ENCODE measurements around the gene REC114.
A peak's percentile ranks its signal among the peaks of the same experiment; 100 is the strongest.
"Not testable (repeated sequence)": the region's sequence is repeated elsewhere in the genome, so short reads cannot be mapped to it uniquely, and the experiment has no call there.

REC114 gene

DNA sequence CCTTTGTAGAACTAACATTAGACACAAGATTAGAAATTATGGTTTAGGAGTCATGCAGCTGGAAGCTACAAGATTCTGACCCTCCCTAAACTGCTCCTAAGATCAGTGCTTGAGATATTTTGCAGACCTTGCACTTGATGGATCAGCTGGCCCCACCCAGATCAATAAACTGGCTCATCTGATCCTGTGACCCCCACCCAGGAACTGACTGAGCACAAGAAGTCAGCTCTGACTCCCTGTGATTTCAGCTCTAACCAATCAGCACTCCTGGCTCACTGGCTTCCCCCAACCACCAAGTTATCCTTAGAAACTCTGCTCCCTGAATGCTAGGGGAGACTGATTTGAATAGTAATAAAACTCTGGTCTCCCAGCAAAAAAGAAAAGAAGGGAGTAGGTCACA lies 134.6 kb downstream of the REC114 start:
- DNase-seq (ENCODE audit: low read depth) = not testable (repeated sequence)

DNA sequence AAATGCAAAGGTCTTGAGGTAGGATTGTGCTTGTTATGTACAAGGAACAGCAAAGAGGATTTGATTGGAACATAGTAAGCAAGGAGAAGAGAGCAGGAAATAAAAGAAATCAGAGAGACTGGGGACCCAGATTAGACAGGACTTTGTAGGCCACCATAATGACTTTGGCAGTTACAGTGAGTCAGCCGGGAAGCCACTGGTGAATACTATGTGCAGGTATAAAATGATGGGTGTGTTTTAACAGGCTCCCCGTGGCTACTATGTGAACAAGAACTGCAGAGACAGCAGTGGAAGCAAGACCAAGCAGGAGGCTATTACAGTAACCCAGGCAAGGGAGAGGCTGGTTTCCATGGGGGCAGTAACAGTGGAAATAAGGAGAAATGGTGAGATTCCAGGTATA lies 135.1 kb downstream of the REC114 start:
- DNase-seq (ENCODE audit: low read depth) = no peak

DNA sequence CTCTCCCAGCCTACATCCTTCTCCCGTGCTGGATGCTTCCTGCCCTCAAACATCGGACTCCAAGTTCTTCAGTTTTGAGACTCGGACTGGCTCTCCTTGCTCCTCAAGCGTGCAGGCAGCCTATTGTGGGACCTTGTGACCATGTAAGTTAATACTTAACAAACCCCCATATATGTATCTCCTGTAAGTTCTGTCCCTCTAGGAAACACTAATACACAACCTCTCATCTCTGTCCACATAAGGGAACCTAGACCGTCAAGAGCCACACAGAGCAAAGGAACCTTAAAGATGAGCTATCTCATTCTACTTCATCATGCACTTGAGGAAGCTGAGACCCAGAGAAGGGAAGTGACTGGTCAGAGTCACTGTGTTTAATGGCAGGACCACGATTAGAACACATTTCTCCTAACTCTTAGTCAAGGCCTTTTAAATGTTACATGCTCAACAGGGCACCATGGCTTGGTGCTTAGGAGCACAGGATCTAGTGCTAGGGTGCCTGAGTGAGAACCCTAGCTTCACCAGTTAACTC lies 140.0 kb downstream of the REC114 start:
- no peak for DNase-seq (ENCODE audit: low read depth)

DNA sequence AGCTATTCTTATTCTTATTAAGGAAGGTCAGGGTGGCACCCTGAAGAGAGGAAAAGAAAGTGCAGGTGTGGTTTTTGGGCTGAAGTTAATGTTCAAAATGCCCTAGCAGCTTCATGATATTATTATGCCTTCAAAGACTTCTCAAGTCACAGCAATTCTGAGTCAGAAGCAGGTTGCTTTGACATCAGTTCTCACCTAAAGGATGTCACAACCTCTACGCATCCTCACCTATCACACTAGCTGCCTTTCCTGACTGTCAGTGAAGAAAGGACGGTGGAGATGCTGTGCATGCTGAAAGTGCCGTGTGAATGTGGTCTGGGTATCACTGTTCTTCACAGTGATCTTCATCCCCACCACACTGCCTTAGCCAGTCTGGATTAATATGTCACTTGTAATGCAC lies 140.6 kb downstream of the REC114 start:
- no peak for DNase-seq (ENCODE audit: low read depth)

DNA sequence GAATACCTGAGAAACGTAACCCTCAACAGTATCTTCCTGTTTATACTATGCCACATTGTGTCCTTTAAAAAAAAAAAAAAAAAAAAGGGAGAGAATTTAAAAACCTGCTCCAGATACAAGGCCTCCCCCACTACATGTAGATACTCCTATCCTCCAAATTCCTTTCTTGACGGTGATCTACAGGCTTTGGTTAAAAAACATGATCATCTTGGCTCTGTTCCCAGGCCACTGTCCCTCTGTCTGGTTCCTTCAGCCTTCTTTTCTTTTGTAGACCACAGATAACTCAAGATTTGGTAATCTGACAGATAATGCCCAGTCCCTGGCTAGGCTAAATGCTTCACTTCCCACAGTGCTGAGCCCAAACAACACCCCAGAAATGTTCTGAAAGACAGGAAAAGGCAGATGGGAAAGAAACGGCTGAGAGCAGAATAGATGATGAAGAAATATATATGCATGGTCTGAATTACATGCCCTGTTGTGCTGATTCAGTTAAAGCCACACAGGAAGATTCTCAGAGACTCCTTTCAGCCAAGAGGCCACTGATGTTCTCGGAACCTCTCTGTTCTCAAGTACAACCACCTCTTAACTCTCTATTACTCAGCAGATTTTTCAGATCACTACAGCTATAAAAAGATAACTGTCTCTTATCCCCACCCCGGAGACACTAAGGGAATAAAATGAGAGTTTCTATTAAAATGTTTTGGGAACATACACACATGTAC lies 141.9 kb downstream of the REC114 start:
- no peak for DNase-seq (ENCODE audit: low read depth)

DNA sequence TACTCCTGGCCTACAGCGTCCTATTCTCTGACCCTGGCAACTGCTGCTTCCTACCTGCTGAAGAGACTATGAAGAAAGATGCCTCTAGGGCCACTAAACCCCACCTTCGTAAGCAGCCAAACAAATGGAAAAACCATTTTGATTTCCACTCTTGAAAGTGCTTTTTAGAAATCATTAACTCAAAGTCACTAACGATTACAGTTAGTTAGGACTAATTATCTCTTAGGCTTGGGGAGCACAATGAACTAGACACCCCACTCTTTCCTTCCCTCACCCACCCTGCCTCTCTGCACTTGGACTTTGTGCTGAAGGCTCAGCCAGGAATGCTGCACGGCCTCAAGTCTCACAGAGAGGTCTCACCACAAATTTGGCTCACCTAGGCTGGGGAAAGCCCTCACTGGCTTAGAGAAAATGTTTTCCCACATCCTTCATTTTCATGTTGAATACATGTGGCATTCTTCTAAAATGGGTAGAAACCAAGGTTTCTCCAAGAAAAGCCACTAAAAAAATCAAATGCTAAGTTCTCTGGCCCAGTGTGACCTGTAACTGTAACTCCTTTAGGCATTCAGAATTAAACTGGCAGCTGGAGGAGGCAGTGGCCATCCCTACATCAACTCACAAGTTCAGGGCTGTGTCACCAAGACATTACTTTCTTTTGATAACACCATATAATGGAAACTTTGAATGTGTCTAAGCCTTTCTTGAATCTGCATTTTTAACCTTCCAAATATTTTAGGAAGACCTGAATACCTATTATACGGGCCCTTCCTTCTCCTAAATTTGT lies 143.1 kb downstream of the REC114 start:
- DNase-seq (ENCODE audit: low read depth) = no peak

DNA sequence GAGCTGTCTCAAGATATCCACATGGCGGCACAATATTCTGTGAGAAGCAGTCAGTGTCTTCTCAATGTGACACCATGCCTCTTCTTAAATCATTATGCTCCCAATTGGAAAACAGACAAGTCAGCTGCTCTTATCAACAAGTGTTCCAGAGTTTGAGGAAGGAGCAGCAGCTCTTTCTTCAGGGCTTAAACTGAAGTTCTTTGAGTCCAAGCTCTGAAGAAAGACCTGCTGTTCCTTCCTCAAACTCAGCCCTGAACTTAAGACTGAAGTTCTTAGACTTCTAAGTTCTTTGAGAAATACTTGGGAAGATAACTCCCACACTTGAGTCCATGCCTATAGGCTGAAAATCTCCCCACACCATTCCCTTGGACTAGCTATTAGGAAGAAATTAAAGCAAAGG lies 146.8 kb downstream of the REC114 start:
- DNase-seq (ENCODE audit: low read depth) = no peak

DNA sequence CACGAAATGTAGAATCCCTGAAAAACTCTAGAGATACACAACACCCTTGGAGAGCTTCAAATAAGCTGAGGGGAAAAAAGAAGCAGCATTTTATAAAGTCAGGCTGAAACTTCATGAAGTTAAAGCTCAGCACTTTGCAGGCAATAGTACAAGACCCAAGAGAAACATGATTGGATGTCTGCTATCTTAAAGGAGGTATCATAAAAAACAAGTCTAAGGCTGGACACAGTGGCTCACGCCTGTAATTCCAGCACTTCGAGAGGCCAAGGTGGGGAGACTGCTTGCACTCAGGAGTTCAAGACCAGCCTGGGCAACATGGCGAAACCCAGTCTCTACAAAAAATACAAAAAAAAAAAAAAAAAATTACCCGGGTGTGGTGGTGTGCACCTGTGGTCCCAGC lies 147.3 kb downstream of the REC114 start:
- no peak for DNase-seq (ENCODE audit: low read depth)

DNA sequence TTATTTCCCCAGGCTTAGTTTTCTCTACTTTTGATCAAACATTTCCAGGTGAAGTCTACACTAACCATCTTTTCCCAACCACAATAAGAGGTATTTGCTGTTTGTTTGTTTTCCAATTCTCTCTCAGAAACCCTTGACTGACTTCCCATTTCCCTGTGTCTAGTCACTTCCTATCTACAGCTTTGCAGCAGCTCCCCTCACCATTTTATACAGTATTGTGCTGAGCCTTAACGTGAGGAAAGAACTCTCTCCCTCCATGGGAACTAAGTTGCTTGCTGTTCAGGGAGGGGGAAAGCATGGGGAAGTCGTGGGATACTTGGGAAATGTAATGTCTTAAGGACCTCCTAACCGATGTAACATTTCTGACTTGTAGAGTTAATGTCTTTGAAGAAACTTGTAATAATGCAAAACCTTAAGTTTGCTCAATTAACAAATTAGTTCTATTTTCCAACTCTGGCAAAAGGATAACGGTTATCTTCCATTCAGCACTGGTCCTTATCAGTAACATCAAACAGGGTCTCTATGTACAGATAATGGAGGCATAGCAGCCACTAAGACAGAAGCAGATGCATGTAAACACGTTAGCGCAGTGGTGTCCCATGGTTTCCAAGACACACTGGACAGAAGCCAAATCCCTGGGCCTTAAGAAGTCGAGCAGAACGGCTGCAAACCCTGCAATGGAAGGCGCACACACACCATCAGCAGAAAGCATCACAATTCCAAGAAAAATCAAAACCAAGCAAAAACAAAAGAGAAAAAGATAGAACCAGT lies 150.5 kb downstream of the REC114 start:
- no peak for DNase-seq (ENCODE audit: low read depth)

DNA sequence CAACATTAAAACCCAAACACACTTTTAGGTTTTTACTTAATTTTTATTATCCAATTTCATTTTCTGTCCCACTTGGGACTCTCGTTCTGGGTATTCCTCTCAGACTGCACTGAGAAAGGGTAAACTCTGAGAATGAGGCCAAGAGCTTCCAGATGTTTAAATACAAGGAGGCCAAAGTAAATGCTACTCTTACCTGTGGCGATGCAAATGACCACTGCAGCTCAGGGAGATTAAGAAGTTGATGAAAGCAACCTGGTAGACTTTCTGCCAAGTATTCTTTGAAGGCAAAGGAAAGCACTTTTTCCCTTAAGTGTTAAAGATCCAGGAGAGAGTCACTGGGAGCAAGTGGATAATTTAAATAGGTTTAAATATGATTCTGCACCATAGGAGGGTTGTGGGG lies 151.1 kb downstream of the REC114 start:
- DNase-seq (ENCODE audit: low read depth) = no peak

DNA sequence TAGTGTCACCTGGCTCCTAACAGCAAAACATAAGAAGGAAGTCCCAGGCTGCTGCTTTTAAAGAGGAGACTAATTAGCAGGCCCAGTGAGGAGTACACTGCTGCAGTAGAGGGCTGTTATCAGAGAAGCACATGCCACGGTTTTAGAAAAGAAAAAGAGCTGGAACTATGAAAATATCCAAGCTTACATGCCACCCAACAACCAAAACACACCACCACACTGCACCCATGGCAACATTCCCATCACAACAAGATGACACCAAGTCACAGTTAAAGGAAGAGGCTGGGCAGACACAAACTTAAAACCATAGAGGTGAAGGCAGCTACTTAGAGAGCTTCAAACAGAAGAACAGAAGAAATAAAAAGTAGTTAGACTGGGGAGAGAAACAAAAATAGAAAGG lies 153.2 kb downstream of the REC114 start:
- no peak for DNase-seq (ENCODE audit: low read depth)

DNA sequence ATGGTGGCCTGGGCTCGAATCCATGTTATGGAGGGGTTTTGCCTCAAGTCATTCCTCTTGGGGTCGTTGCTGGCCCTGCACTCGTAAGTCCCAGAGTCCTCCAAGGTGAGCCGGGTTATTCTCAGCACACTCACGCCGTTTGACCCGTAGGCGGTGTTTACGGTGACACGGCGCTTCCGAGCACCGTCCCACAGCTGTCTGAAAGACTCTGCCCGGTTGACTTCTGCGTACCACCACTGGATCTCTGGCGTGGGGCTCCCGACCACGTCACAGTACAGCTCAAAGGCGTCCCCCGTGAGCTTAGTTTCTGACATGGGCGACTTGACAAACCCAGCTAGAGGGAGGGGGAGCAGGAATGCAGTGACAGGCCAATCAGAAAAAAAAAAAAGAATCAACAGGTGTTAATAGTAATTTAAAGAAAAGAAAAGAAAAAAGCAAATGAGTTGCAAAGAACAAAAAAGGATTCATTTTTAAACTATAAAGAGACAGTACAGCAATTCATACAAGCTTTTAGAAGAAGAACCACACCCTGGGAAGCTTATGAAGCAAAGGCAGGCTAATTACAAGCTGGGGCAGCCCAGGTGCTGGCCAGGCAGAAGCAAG lies 154.2 kb downstream of the REC114 start:
- DNase-seq (ENCODE audit: low read depth) = no peak

DNA sequence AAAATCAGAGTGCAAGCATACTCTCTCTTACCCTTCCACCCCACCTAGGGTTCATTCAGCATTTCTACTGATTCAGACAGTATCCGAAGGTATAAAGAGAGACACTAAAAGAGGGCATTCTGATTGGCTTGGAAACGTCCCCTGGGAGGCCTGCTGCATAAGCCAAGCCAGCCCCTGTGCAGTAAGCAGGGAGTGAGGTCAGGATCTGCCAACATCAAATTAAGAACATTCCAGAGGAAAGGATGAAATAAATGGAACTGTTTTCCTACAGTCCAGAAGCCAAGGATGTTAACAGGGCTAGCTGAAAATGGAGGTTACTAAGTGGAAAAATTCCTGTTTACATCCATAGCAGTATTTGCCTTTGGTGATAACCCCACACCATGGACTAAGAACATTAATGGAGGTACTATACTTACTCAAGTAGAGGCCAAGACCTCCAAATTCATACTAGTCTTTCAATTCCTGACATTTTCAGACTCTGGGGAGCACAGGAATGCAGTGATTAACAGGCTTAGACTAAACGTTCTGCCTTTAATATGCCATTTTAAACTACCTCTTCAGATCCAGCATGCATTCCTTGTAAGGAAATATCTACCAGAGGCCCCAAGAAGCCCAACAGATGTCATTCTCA lies 155.7 kb downstream of the REC114 start:
- DNase-seq (ENCODE audit: low read depth) = no peak

DNA sequence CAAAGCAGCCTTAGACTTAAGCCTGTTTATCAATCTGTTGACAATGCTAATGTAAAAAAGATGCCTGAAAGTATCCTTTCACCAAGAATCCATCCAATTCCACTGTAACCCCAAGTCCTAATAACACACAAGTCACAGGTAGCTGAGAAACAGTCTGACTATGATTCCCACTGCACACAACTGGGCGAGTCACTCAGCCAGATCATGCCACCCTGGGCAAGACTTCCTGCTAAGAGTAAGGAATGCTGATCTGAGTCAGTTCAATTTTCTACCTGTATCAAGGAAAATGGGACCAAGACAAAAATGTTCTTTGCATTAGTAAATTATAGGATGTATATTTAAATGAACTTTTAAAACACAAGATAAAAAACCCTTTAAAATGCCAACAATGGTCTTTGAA lies 157.0 kb downstream of the REC114 start:
- peak; percentile 67 for DNase-seq (ENCODE audit: low read depth)

DNA sequence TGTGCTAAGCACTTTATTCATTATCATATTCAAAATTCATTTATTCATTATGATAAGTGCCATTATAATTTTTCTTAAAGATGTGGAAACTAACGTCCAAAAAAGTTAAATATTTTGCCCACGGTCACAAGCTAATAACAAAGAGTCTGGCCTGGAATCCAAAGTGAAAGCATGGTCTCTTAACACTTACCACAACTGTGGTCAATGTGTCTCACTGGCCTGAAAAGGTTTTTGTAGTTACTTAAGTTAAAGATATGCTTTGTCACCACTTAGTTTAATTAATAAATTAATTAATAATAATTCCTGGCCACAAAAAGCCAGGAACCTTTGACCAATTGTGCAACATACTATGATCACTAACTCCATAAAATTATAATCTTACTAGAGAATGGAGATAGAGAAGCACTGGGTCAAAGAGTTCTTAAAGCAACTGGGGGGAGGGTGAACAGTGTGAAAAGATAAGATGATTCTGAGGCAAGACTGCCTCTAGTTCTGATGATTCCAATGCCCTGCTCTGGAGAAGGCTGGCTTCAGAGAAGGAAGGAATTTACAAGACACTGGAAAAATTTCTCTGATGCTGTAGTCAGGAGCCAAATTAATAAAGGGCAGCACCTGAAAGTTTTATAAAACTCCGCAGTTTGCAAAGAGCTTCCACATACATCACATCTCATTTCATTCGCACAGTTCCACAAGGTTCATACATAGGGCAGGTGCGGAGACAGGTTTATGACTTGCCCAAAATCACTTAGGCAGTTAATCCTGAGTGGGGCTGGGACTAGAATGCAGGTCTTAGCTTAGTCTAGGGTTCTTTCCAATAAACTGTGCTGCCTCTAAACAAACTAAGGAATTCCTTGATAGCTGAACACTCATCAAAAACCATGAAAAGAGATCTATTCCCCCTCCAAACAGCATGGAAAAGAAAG lies 157.7 kb downstream of the REC114 start:
- peak; percentile 18 for DNase-seq (ENCODE audit: low read depth)

DNA sequence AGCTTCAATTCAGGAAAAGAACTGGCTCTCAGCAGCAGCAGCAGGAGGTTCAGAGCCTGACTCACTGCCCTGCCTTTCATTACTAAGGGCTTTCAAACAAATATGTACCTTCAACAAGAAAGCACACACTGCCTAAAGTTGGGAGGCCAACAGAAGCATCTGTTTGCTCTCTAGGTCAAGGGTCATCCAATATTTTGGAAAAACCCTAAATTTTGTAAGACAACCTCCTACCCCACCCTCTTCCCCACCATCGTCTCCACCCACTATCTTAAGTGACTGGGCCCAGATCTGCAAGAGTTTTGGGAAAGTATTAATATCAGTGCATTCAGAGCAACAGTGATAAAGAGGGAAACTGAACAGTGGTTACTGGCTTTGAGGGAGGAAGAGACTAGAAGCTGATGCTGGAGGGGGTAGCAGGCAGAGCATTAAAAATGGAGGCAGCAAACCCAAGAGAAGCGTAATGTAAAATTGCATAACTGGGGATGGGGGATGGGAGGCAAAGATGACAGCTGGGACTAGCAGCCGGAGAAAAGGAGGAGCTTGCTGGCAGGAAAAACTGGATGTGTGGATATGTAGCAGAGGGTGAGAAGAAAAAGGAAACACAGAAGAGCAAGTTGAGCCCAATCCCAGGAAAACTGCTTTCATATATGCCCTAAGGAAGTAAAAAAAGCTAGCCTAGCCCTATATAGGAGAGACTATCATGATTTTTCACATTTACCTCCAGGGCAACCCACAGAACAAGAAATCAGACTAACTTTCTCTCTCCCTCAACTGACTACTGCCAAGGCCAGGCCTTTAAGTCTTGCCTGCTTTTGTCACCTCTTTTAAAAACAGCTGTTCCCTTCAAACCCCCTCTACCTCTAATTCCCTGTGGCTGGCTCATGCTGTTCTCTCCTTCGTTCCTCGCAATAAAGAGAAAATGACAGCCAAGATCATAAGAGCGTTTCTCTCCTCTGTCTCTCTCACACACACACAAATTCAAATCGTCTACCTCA lies 158.8 kb downstream of the REC114 start:
- DNase-seq (ENCODE audit: low read depth) = peak; percentile 56

DNA sequence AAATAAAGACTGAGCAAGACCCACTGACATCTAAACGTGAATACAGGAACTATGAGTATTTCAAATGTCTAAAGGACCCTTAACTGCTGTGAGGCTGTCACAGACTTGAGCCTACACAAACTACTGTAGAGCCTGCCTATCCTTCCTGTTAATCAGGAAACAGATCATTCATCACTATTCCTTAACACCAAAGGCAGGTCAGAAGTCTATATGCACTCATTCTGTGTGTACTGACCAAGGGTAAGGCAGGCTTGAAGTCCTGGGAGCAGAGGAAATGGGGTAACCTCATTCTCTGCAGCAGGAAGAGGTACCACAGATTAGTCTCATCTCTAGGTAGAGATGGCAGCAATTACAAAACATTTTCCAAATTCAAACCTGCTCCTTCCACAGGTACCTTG lies 159.5 kb downstream of the REC114 start:
- DNase-seq (ENCODE audit: low read depth) = peak; percentile 28

DNA sequence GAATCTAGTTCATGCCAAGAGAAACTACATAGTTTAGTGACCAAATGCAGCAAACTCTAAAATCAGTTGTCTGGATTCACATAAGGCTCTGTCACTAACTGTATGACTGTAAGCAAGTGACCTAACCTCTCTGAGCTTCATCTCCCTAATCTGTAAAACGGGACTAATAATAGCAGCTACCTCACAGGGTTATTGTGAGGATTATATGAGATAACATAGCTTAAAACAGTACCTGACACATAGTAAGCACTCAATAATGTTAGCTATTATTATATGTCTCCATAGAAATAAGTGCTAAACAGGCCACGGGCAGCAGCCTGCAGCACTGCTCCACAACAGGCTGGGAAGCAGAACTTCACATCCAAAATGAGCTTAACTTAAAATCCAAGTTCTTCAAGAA lies 160.0 kb downstream of the REC114 start:
- DNase-seq (ENCODE audit: low read depth) = no peak

DNA sequence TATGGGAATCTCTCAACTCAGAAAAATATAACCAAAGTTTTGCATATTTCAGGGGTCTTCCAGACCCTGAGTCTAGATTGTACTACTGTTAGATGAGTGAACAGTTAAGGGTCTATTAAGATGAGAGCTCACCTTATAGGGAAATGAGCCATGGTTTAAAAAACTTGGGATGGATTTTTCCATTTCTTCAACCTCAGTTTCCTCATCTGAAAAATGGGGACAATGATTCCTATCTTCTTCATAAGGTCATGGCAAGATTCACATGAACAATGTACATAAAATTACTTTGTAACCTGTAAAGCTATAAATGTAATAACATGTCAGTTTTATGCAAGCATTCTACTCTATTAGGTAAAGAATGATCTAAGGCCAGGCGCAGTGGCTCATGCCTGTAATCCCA lies 161.5 kb downstream of the REC114 start:
- DNase-seq (ENCODE audit: low read depth) = no peak
